ENCODE measurements around the gene DCD.

GRCh38 chr12:54684636-54685630 is 36.8 kb upstream of the DCD start:
- TF ChIP-seq POLR2A (IDR thresholded peaks at IDR 0.05) (no peak), CTCF (IDR thresholded peaks at IDR 0.05) (no peak)
